ENCODE data around the gene SPACA9.

Gene SPACA9

GRCh38 chr9:132864277-132864676, 14.4 kb upstream of the SPACA9 start:
- no peak for DNase-seq

- no peak for DNase-seq
Measured at GRCh38 chr9:132864691-132865090, 14.0 kb upstream of the SPACA9 start.

GRCh38 chr9:132866898-132867297, 11.8 kb upstream of the SPACA9 start:
- no peak for DNase-seq

GRCh38 chr9:132869266-132869665, 9.4 kb upstream of the SPACA9 start:
- DNase-seq: no peak

- peak in 1 of 2 donors; percentile 18 for DNase-seq
Measured at GRCh38 chr9:132873403-132873802, 5.3 kb upstream of the SPACA9 start.

GRCh38 chr9:132875159-132875558, 3.5 kb upstream of the SPACA9 start:
- DNase-seq: no peak

GRCh38 chr9:132876849-132877248, 1.8 kb upstream of the SPACA9 start:
- no peak for DNase-seq

GRCh38 chr9:132877458-132877823, 1.3 kb upstream of the SPACA9 start:
- DNase-seq: no peak

- DNase-seq: peak; percentile 77 to 81
Measured at GRCh38 chr9:132877824-132878694, 639 bp upstream of the SPACA9 start, which contains the start of gene AK8. TSS of gene AK8 (minus strand) at chr9:132878284. CDS start at chr9:132878255, 29 bp downstream.

- no peak for DNase-seq
Measured at GRCh38 chr9:132879457-132880323, 992 bp downstream of the SPACA9 start.

- no peak for DNase-seq
Measured at GRCh38 chr9:132880324-132880661, 1.6 kb downstream of the SPACA9 start.

- DNase-seq: no peak
Measured at GRCh38 chr9:132881826-132882225, 3.1 kb downstream of the SPACA9 start.

GRCh38 chr9:132882616-132883015, 3.9 kb downstream of the SPACA9 start:
- no peak for DNase-seq

- DNase-seq: no peak
Measured at GRCh38 chr9:132883349-132884294, 4.9 kb downstream of the SPACA9 start.

- no peak for DNase-seq
Measured at GRCh38 chr9:132885720-132886333, 7.1 kb downstream of the SPACA9 start.

- no peak for DNase-seq
Measured at GRCh38 chr9:132886334-132886725, 7.6 kb downstream of the SPACA9 start.

- DNase-seq: no peak
Measured at GRCh38 chr9:132887181-132888120, 8.8 kb downstream of the SPACA9 start.

- no peak for DNase-seq
Measured at GRCh38 chr9:132888151-132888550, 9.5 kb downstream of the SPACA9 start.

- no peak for DNase-seq
Measured at GRCh38 chr9:132892400-132892799, 13.7 kb downstream of the SPACA9 start.

GRCh38 chr9:132894346-132894745, 15.6 kb downstream of the SPACA9 start:
- no peak for DNase-seq

Data from stimulated activated CD4-positive, alpha-beta T cell treated with anti-CD3 and anti-CD28 coated beads, Interleukin-2, amount 100 ng/mL, for 24 hours (primary cell).